Posterior cingulate gyrus (tissue), 11 donors: ENCODE measurements around the gene ETFA.
A peak's percentile ranks its signal among the peaks of the same experiment; 100 is the strongest.

Experiments used
- DNase-seq, 10 donors: peaks; one replicate each; pipeline versions ENCODE4 v3.0.0 to v3.0.0-alpha.2; 2020 to 2021; ENCODE audit warnings: mixed read lengths in 3 of 10
- intact Hi-C: fragments of 100-400 bp; cut with DNase I; formaldehyde crosslinking; loops from one replicate; pipeline ENCODE4 v1.15.1; 2023

ETFA gene

DNA sequence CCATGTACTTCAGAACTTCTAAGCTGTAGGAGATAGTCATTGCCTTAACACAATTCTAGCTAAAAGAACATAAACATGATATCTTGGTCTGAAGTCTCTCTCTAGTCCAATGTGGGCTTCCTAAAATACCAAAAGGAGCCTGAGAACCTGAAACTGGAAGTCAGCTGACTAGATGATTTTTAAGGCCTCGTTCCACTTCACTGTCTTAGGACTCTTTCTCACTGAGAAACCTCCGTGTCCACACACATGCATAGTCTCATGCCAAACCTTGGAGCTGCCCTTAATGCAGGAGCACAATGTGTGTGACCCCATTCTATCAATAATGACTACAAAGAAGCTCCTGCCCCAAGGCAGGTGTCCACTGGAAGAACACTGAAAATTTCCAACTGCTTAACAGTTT, 87.7 kb downstream of the ETFA start:
- DNase-seq, result no peak
- intact Hi-C loops, result no loop called here

DNA sequence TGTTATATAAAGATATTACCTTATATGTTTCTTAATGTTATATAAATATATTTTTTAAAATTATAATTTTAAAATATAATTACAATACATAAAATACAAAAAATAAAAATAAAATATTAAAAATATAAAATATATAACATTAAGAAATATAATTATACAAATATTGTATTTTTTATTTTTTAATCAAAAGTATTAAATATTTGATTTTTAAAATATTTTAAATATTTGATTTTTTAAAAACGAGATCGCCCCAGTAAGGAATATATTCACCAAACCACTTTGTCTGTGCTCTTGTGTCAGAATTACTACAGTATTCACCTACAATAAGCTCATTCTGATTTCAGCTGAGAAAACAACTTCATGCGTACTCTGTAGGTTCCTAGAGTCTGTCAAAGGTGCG, 89.1 kb downstream of the ETFA start:
- intact Hi-C loops, result no loop called here
- no peak for DNase-seq

GRCh38 chr15:76221085-76221767, 90.0 kb downstream of the ETFA start:
- intact Hi-C loops, result no loop called here
- DNase-seq, result no peak

DNA sequence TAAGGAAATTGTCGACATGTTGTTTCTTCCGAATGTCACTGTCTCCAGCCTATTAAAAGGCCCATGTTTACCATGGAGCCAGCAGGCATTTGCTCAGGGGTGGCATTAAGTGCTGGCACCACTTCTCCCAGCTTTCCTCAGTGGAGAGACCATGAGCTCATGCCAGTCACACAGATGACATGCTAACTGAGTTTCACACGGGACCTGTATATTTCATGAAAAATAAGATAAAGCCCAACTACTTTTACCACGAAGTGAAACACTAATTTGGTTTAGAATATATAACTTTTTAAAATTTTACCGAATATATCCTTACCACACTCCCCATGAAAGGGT, 93.4 kb downstream of the ETFA start:
- no peak for DNase-seq
- intact Hi-C loops, result no loop called here

DNA sequence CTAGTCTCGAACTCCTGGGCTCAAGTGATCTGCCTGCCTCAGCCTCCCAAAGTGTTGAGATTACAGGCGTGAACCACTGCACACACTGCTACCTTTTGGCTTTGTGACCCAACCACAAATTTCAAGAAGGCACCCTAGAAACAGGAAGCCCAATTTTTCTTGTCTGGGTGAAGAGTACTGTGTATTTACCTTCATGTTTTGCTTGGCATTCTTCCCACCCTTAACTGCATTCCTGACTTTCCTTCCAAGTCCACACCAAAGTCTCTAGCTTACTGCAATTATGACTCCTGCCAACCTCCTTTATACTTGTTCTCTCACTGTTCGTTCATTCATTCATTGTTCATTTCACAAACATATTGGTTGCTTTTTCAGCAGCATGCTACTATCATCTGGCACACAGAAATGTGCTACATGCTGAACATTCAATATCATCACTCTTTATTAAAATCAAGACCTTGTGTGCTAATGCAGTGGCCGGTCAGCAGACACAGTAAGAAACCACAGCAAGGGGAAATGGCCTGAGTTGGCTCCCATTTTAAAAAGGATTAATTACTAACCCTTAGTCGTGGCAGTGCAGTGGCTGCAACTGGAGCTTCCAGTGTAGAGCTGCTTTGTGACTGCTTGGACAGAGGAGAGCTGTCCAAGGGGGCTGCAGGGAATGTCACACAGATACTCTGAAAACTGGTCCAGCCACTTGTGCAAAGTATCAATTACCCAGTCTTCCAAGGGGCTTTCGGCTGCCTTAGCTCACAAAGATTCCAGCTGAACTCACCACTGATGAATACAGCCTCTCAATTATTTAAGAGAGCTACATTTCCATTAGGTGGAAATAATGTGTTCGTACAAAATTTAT, 94.0 kb downstream of the ETFA start:
- intact Hi-C loops, result no loop called here
- no peak for DNase-seq

DNA sequence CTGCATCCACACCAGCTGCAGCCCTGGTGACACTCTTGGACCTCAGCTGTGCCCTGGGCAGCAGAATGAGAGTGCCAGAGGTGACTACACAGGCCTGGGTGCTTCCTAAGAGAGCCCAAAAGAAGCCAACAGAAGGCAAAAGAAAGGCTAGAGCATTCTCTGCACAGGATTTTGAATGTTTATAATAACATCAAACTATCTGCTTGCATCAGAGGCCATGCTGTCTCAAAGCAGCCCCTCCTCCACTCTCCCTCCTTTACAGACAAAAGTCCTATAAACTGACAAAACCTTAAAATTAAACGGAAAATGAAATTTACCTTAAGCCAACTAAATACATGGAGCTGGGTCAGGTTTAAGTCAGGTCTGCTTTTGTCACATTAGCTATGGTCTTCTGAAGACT, 95.6 kb downstream of the ETFA start:
- intact Hi-C loops, result no loop called here
- no peak for DNase-seq

- DNase-seq, result no peak
- intact Hi-C loops, result no loop called here
Observed at GRCh38 chr15:76209942-76210341, 101.3 kb downstream of the ETFA start.

GRCh38 chr15:76209523-76209922, 101.7 kb downstream of the ETFA start:
- DNase-seq, result no peak
- intact Hi-C loops, result no loop called here

- intact Hi-C loops, result no loop called here
- DNase-seq, result peak in 1 of 10 donors; percentile 71
Observed at GRCh38 chr15:76208786-76209424, 102.4 kb downstream of the ETFA start.

GRCh38 chr15:76208084-76208785, 103.0 kb downstream of the ETFA start:
- intact Hi-C loops, result no loop called here
- peak in 1 of 10 donors; percentile 59 for DNase-seq

GRCh38 chr15:76206325-76206976, 104.8 kb downstream of the ETFA start:
- DNase-seq, result peak; percentile 72 to 98 (median 87)
- intact Hi-C loops, result no loop called here

DNA sequence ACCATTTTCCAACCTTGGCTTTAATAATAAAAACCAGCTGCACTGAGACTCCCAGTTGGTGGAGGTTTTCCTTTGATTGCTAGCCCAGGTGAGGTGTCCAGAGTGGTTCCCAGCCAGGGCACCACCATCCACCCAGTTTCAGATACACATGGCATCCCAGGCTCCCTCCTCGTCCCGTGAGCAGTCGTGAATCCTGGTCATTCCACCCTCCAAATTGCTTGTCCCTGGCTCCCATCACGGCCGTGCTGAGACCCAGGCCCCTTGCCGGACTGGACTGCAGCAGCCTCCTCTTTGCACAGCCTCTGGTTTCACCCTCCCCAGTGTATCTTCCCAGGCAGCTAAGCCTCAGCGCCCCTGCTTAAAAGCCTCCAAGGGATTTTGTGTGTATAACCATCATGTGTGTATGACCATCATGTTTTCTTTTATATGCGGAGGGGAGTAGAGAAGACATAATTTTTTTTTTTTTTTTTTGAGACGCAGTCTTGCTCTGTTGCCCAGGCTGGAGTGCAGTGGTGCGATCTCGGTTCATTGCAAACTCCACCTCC, 106.3 kb downstream of the ETFA start:
- intact Hi-C loops, result no loop called here
- peak in 2 of 10 donors; percentile 54 to 67 for DNase-seq

DNA sequence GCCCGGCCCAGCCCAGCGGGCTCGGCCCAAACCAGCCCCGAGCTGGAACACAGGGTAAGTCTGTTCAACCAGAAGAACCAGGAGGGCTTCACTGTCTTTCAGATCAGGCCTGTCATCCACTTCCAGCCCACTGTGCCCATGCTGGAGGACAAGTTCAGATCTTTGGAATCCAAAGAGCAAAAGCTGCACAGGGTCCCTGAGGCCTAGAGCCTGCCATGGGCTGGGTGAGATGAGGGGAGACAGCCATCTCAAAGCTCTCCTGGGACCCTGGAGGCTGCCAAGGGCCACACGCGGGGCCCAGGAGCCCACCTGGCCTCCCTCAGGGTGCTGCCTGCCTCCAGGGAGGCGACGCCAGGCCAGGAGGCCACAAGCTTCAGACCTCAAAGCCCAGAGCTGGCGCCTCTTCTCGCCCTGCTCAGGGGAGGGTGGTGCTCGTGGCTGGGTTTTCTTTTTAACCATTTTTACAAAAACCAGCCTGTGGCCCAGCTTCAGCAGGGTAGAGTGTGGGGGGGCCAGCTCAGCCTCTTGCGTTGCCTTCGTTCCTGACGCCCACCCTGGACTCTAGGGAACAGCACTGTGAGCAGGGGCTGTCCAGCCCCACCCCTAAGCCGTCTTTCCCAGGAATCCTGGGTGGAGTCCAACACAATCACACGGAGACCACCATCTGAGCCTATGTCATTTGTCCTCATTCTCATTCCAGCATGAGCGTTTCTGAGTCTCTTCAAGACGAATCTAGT, 107.0 kb downstream of the ETFA start:
- intact Hi-C loops, result no loop called here
- DNase-seq, result peak in 1 of 10 donors; percentile 43

DNA sequence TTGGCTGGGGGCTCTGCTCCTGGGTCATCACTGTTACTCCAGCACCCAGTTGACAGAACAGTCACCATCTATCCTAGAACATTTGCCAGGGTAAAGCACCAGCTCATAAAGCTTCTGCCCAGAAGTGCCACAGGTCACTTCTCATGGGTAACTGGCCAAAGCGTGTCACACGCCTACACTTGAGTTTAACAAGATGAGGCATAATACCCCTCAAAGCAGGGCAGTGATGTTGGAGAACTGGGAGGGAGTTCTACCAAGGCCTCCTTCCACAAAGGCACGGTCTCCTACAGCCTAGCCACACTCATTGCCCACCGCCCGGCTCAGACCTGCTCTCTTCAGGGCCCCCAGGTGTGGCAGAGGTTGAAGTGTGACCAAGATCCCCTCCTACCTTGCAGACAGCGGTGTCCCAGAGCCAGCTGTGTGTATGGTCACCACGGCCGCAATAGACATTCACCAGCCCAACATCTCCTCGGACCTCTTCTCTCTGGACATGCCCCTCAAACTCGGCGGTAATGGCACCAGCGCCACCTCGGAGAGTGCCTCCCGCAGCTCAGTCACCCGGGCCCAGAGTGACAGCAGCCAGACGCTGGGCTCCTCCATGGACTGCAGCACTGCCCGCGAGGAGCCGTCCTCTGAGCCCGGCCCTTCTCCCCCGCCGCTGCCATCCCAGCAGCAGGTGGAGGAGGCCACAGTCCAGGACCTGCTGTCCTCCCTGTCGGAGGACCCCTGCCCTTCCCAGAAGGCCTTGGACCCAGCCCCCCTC, 107.7 kb downstream of the ETFA start:
- intact Hi-C loops, result no loop called here
- peak in 1 of 10 donors; percentile 63 for DNase-seq

DNA sequence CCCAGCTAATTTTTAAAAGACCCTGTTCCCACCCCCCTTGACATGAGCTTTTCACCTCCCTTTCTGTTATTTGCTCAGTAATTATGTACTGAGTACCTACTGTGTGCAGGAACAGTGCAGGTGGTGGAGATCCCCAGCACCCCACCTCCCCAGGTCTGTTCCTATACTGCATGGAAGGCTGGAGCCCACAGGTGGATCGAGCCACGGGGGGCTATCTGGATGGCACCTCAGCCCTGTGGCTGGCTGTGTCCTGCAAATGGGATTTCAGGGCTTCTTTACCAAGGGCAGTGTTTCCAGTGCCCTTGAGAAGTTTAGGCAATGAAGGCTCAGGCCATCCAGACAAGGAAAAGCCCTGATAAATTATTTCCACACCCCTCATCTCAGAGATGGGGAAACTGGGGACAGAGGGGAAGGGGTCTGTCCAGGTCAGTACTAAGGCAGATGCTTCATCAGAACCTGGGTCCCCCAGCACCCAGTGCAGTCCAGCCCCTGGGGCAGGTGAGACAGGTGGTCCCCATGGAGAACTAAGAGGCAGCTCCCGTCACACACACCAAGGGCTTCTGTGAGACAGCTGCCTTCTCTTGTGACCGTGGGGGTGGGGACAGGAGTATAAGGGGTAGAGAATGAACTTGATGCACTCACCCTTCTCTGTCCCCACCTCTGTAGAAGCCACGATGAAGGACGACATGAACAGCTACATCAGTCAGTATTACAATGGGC, 109.6 kb downstream of the ETFA start:
- intact Hi-C loops, result no loop called here

GRCh38 chr15:76200641-76201105, 110.6 kb downstream of the ETFA start:
- peak in 1 of 10 donors; percentile 48 for DNase-seq
- intact Hi-C loops, result no loop called here

More for the DNA sequence above, 109.6 kb downstream of the ETFA start:
- DNase-seq, result peak in 1 of 10 donors; percentile 56

DNA sequence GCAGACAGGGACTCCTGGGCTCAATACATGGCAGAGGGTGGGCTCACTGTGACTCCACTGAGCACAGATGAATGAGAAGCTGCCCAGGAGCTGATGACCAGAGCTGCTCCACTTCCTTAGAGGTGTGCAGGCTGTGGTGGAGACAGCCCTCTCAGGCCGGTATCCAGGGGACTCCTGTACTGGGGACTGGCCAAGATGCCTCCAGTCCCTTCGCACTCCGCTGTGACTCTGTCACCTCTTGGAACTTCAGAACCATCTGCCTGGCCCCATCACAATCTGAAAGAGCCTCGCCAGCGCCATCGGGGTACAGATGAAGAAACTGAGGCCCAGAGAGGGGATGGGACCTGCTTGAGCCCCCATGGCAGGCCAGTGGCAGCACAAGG, 111.2 kb downstream of the ETFA start:
- intact Hi-C loops, result no loop called here
- peak in 1 of 10 donors; percentile 30 for DNase-seq
